Fibroblast of lung (primary cell): ENCODE measurements around the gene RPP30.

ENCODE experiments used
- EZH2 ChIP-seq: IDR thresholded peaks from 2 replicates; pipeline ENCODE4 v1.5.1; 2012; ENCODE audit warnings: low read length, control low read depth, mild to moderate bottlenecking; ENCODE audit errors: missing control alignments
- TF ChIP-seq, protein P1 (sequence below), 2 donors: IDR thresholded peaks in 1 of 2; conservative IDR thresholded peaks in 1 of 2; 1 replicate in 1 of 2; 2 replicates in 1 of 2; pipeline ENCODE4 v1.5.1; 2011 to 2012; ENCODE audit warnings: low read length in 2 of 2, control low read depth in 1 of 2, inconsistent platforms in 1 of 2, low read depth in 1 of 2, mild to moderate bottlenecking in 1 of 2

GRCh38 chr10:90930971-90931871 lies 59.4 kb downstream of the RPP30 start:
- TF ChIP-seq, protein P1, sequence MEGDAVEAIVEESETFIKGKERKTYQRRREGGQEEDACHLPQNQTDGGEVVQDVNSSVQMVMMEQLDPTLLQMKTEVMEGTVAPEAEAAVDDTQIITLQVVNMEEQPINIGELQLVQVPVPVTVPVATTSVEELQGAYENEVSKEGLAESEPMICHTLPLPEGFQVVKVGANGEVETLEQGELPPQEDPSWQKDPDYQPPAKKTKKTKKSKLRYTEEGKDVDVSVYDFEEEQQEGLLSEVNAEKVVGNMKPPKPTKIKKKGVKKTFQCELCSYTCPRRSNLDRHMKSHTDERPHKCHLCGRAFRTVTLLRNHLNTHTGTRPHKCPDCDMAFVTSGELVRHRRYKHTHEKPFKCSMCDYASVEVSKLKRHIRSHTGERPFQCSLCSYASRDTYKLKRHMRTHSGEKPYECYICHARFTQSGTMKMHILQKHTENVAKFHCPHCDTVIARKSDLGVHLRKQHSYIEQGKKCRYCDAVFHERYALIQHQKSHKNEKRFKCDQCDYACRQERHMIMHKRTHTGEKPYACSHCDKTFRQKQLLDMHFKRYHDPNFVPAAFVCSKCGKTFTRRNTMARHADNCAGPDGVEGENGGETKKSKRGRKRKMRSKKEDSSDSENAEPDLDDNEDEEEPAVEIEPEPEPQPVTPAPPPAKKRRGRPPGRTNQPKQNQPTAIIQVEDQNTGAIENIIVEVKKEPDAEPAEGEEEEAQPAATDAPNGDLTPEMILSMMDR (conservative IDR thresholded peaks at IDR 0.05 in 1 of 2, IDR thresholded peaks at IDR 0.05 in 1 of 2; ENCODE audit: low read depth in 1 of 2, low read length in 2 of 2), result no peak
- TF ChIP-seq EZH2, result no peak
